Measurements from ENCODE around the gene BLID. TPM values are rescaled to one million over a fixed set of nuclear protein-coding genes. Genes with fewer than 3 reads are reported as not detected.

Gene BLID
- total and polyA plus RNA-seq, 2 of the 8 experiments (the other 6 are each of a cell fraction or from before 2014, with no cell fraction given) = not detected

DNA sequence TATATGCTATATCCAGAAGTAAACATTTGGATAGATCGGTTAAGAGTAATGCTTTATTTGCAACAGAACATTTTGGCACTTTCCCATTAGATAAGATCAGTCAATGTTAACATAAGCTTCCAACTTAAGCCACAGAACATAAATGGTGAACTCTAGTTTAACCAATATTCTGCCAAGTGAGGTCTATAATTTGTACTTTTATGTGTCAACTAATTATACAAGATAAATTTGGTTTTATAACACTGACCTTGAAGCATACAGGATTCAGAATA, 23.5 kb upstream of the BLID start:
- CTCF ChIA-PET (ENCODE audit: partially characterized antibody) = interaction anchor here (0.6 to 2.3 kb wide), 7 partner anchors 18 to 485 kb away, joined by 3 to 13 read pairs (median 4); partner anchors contain the start of gene BLID

More for the DNA sequence above, 23.5 kb upstream of the BLID start:
- Histone ChIP-seq H3K79me2 (ENCODE audit: control insufficient read depth in 1 of 2, insufficient read depth in 2 of 2, low read length in 2 of 2) (no peaks in the 10 kb centered on the region), H3K9me3 (ENCODE audit: insufficient read depth in 2 of 2, low read depth in 1 of 2, low read length in 1 of 2) (no peaks in the 10 kb centered on the region), H2BK20ac (ENCODE audit: low read length) (no peak overlapping the region), H3K4me2 (ENCODE audit: insufficient read depth in 1 of 2, low read depth in 2 of 2, low read length in 2 of 2) (no peak overlapping the region), H3K18ac (ENCODE audit: extremely low read depth, low read length) (no peak overlapping the region), H3K36me3 (ENCODE audit: control insufficient read depth in 2 of 4, insufficient read depth in 4 of 4, low read length in 3 of 4) (no peaks in the 10 kb centered on the region), H4K5ac (ENCODE audit: insufficient read length, low read depth, low read length) (no peak overlapping the region), H3K27me3 (replicated peaks in 1 of 4; ENCODE audit: control insufficient read depth in 3 of 4, extremely low read depth in 1 of 4, insufficient read depth in 3 of 4, low read length in 3 of 4) (peaks cover 1 to 26% (median 11%) of the 10 kb centered on the region in 4 experiments), H2BK120ac (replicated peaks; ENCODE audit: low read depth, low read length) (no peak overlapping the region), H2AFZ (ENCODE audit: low read length) (no peak overlapping the region), H3K23me2 (ENCODE audit: low read depth, low read length) (no peaks in the 10 kb centered on the region), H4K8ac (ENCODE audit: extremely low read depth, insufficient read depth, low read length) (no peak overlapping the region), H3K4ac (replicated peaks; ENCODE audit: insufficient read length, low read depth, low read length) (no peak overlapping the region), H2AK5ac (ENCODE audit: low read depth, low read length) (no peak overlapping the region), H3K14ac (ENCODE audit: insufficient read length) (no peak overlapping the region), H2BK15ac (ENCODE audit: low read length) (no peak overlapping the region), H2BK5ac (ENCODE audit: low read depth, low read length) (no peak overlapping the region), H2BK12ac (ENCODE audit: low read depth, low read length) (no peak overlapping the region), H3K56ac (replicated peaks; ENCODE audit: insufficient read length, low read depth, low read length) (no peak overlapping the region), H3K4me3 (ENCODE audit: extremely low read depth in 1 of 4, insufficient read depth in 2 of 4, low read depth in 3 of 4, low read length in 4 of 4) (no peak overlapping the region), H4K91ac (replicated peaks; ENCODE audit: insufficient read length, low read length) (no peak overlapping the region), H4K20me1 (replicated peaks in 1 of 2; ENCODE audit: control insufficient read depth in 1 of 2, insufficient read depth in 2 of 2, low read length in 2 of 2) (no peaks in the 10 kb centered on the region), H3K27ac (ENCODE audit: low read depth, low read length) (no peak overlapping the region), H3K79me1 (ENCODE audit: low read depth, low read length) (no peaks in the 10 kb centered on the region), H3K4me1 (replicated peaks in 1 of 4; ENCODE audit: control insufficient read depth in 3 of 4, insufficient read depth in 4 of 4, low read length in 3 of 4) (no peaks in the 10 kb centered on the region), H3K9ac (replicated peaks in 1 of 4; ENCODE audit: extremely low read depth in 1 of 4, low read depth in 3 of 4, low read length in 3 of 4) (no peak overlapping the region), H3K23ac (ENCODE audit: insufficient read length) (no peak overlapping the region)
- WGBS, 2 experiments (ENCODE audit: extremely low coverage in 1 of 2, insufficient coverage in 1 of 2, insufficient read length in 1 of 2, insufficient replicate concordance in 2 of 2, low coverage in 1 of 2, low lambda C conversion rate in 2 of 2, missing lambda C conversion rate in 1 of 2) = 72% methylated on average over 1 of the region's 1 CpG; no CpG with 5 or more reads in 1 of the 2 experiments
- FAIRE-seq (no peak), DNase-seq (ENCODE audit: low read depth in 1 of 2, low spot score in 2 of 2) (no peak)
- POLR2A ChIA-PET (ENCODE audit: partially characterized antibody) = no interaction called here
- no peak for TF ChIP-seq SP2 (IDR thresholded peaks at IDR 0.05; ENCODE audit: low read length)
- TF ChIP-seq SIRT6 (IDR thresholded peaks at IDR 0.05; ENCODE audit: low read length) = no peak
- TF ChIP-seq MAFK (IDR thresholded peaks at IDR 0.05; ENCODE audit: low read depth, low read length) = no peak
- no peak for TF ChIP-seq BCL11A (IDR thresholded peaks at IDR 0.05; ENCODE audit: low read depth in 2 of 2, low read length in 2 of 2)
- no peak for TF ChIP-seq SP4 (IDR thresholded peaks at IDR 0.05; ENCODE audit: low read length)
- no peak for TF ChIP-seq CBX8 (IDR thresholded peaks at IDR 0.05; ENCODE audit: borderline replicate concordance, low read depth, low read length)
- TF ChIP-seq TAF7 (optimal IDR thresholded peaks at IDR 0.05; ENCODE audit: borderline replicate concordance, low read depth, low read length) = no peak
- TF ChIP-seq JUN (IDR thresholded peaks at IDR 0.05; ENCODE audit: low read depth, low read length) = no peak
